SU-DHL-6 (cell line): Measurements from ENCODE around the gene TRAPPC5.

Source experiments
- CTCF ChIP-seq: fragments of 200-600 bp; sonication (generic); IDR thresholded peaks from one replicate; pipeline ENCODE4 v1.5.1; 2017; ENCODE audit warnings: antibody characterized with exemption, mild to moderate bottlenecking, low read length, moderate library complexity; ENCODE audit not compliant: insufficient read depth, poor library complexity, severe bottlenecking
- EZH2phosphoT487 ChIP-seq: fragments of 200-600 bp; sonication (generic), shearing (Covaris generic); conservative IDR thresholded peaks from 2 replicates; pipeline ENCODE4 v1.6.1; 2018; ENCODE audit warnings: mild to moderate bottlenecking, antibody characterized with exemption, low read length, moderate library complexity, mixed read lengths

DNA sequence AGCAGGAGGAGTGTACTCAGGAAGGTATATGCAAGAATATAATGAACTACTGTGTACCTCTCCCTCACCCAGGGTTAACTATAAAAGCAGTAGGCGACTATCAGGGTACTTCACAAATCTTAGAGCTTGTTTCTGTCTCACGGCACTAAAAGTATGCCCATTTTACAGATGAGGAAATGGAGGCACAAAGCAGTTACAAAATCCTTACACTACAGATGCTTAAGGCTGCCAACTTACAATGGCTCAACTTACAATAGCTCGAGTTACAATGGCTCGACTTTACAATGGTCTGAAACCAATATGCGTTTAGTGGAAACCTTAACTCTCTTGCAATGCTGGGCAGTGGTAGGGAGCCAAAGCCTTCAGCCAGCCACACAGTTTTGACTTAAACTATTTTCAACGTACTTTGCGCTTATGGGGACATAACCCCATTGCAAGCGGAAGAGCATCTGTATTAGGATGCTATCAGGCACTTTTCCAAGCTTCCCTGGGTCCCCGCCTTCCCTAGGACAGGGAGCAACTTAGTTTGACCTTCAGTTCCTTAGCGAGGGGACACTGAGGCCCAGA, 17.2 kb downstream of the TRAPPC5 start:
- TF ChIP-seq CTCF (no peak), EZH2phosphoT487 (no peak)
